ENCODE data around the gene VAV3.

DNA sequence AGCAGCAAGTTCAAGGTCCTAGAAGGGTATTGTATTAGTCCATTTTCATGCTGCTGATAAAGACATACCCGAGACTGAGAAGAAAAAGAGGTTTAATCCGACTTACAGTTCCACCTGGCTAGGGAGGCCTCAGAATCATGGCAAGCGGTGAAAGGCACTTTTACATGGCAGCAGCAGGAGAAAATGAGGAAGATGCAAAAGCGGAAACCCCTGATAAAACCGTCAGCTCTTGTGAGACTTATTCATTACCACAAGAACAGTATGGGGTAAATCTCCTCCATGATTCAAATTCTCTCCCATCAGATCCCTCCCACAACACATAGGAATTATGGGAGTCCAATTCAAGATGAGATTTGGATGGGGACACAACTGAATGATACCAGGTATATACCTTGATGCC lies 414.6 kb downstream of the VAV3 start:
- TF ChIP-seq GABPB1 (CRISPR knock-in tag; IDR thresholded peaks at IDR 0.05) (no peak), NR1H2 (CRISPR knock-in tag; IDR thresholded peaks at IDR 0.05) (no peak)
- TF ChIP-seq, protein P1, sequence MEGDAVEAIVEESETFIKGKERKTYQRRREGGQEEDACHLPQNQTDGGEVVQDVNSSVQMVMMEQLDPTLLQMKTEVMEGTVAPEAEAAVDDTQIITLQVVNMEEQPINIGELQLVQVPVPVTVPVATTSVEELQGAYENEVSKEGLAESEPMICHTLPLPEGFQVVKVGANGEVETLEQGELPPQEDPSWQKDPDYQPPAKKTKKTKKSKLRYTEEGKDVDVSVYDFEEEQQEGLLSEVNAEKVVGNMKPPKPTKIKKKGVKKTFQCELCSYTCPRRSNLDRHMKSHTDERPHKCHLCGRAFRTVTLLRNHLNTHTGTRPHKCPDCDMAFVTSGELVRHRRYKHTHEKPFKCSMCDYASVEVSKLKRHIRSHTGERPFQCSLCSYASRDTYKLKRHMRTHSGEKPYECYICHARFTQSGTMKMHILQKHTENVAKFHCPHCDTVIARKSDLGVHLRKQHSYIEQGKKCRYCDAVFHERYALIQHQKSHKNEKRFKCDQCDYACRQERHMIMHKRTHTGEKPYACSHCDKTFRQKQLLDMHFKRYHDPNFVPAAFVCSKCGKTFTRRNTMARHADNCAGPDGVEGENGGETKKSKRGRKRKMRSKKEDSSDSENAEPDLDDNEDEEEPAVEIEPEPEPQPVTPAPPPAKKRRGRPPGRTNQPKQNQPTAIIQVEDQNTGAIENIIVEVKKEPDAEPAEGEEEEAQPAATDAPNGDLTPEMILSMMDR (IDR thresholded peaks at IDR 0.05): no peak
- TF ChIP-seq, protein P2, sequence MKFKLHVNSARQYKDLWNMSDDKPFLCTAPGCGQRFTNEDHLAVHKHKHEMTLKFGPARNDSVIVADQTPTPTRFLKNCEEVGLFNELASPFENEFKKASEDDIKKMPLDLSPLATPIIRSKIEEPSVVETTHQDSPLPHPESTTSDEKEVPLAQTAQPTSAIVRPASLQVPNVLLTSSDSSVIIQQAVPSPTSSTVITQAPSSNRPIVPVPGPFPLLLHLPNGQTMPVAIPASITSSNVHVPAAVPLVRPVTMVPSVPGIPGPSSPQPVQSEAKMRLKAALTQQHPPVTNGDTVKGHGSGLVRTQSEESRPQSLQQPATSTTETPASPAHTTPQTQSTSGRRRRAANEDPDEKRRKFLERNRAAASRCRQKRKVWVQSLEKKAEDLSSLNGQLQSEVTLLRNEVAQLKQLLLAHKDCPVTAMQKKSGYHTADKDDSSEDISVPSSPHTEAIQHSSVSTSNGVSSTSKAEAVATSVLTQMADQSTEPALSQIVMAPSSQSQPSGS (CRISPR knock-in tag; IDR thresholded peaks at IDR 0.05; ENCODE audit: borderline replicate concordance, low read depth): no peak
- TF ChIP-seq, protein P3, sequence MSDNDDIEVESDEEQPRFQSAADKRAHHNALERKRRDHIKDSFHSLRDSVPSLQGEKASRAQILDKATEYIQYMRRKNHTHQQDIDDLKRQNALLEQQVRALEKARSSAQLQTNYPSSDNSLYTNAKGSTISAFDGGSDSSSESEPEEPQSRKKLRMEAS (CRISPR knock-in tag; IDR thresholded peaks at IDR 0.05): no peak

Data from WTC11 (cell line).